NCI-H2029 (cell line): ENCODE measurements around the gene PDLIM7.
A peak's percentile ranks its signal among the peaks of the same experiment; 100 is the strongest.

Source experiments
- DNase-seq: peaks from one replicate; lab custom pipeline; 2025; lab: John Stamatoyannopoulos, UW

The PDLIM7 gene

GRCh38 chr5:177524941-177525655 is 27.7 kb upstream of the PDLIM7 start:
- DNase-seq, result no peak

GRCh38 chr5:177524539-177524900 is 27.1 kb upstream of the PDLIM7 start:
- DNase-seq, result no peak

DNA sequence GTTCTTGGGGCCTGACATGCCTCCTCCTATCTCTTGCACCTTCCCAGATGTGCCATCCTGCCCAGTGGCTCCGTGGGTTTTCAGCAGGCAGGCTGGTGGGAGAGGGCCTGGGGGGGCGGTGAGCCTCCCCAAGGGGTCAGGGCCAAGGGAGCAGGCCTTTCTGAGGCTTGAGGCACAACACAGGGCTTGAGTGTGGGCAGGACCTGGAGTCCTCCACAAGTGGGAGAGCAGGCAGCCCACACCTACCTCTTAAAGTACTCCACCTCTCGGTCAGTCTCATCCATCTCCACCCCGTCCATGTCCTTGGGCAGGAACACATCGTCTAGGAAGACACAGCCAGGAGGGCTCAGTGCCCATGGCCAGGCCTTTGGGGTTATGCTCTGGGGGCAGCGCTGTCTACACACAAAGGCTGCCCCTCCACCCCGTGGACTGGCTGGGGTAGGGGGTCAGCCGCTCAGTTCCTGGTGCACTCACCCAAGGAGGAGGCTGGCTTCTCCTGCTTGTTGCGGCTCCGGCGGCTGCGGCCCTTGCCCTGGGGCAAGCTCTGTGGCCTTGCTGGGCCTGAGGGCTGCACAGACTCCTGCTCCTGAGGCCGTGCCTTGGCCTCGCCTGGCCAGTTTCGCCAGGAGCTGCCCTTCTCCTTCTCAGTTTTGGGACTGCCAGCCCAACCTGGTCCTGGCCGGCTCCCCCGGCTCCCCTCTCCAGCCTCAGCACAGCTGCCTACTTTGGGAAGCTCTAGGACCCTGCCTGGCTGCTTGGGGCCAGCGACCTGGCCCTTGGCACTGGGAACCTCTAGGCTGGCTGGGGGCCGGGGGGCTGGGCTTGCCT is 26.5 kb upstream of the PDLIM7 start:
- DNase-seq, result no peak

- DNase-seq, result no peak
These were observed 23.6 kb upstream of the PDLIM7 start for GRCh38 chr5:177520916-177521513.

DNA sequence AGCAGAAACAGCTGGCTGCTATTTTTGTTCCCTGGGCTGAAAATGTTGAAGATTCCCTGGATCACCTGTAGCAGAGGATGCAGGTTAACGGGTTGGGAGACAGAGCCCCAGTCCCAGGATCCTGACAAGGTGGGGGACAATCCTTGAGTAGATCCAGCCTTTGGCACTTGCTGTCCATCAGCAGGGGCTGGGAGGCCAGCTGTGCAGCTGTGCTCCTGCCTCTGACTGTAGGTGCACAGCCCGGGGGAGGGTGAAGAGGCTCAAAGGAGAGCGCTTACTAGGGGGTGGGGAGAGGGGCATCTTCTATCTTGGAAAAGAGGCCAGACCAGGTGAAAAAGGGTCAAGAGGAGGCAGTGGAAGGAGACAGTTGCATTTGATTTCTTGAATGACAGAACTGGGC is 22.9 kb upstream of the PDLIM7 start:
- no peak for DNase-seq

GRCh38 chr5:177519463-177520235 is 22.2 kb upstream of the PDLIM7 start:
- DNase-seq, result no peak

GRCh38 chr5:177516601-177517568 is 19.5 kb upstream of the PDLIM7 start, which contains the start of gene DDX41:
TSS of gene DDX41 (minus strand) at chr5:177516961. CDS start at chr5:177516945, 16 bp downstream.
- DNase-seq, result peak; percentile 97

- DNase-seq, result no peak
These were observed 18.2 kb upstream of the PDLIM7 start for GRCh38 chr5:177515580-177515979.

GRCh38 chr5:177514541-177514940 is 17.1 kb upstream of the PDLIM7 start:
- no peak for DNase-seq

DNA sequence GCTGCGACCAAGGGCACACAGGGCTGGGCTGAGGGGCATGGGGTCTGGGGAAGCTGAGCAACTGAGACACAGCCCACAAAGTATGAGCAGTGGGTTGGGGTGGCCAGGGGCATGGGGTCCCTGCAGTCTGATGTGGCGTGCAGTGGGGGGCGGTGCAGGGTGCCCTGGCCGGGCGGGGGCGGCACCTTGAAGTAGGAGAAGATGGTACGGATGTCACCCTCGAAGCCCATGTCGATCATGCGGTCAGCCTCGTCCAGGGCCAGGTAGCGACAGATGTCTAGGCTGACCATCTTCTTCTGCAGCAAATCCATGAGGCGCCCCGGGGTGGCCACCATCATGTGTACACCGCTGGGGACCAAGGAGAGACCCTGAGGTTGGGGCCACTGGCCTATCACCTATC is 16.1 kb upstream of the PDLIM7 start:
- no peak for DNase-seq

DNA sequence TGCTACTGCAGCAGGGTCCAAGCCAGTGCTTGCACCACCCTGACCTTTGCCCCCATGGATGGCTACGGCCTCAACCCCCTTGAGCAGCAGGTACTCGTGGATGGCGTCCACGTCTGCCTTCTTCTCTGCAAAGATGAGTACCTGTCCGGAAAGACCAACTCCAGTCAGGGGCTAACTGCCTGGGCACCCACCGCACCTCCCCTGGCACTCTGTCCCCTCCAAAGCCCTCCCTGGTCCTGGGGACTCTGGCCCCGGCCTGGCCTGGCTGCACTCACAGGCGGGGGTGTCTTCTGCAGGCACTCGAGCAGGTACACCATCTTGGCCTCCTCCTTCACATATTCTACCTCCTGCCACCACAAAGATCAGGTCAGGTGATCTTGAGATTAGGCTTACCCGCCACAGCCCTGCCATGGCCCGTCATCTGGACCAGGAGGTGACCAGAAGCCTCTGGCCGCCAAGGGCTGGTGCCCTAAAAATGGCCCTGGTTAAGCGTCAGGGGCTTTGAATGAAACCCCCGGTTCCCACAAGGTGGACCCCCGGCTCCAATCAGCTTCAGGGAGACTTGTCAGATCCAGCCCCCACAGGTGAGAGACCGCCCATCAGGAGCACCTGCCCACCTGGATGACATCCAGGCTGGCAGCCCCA is 15.5 kb upstream of the PDLIM7 start:
- DNase-seq, result no peak

DNA sequence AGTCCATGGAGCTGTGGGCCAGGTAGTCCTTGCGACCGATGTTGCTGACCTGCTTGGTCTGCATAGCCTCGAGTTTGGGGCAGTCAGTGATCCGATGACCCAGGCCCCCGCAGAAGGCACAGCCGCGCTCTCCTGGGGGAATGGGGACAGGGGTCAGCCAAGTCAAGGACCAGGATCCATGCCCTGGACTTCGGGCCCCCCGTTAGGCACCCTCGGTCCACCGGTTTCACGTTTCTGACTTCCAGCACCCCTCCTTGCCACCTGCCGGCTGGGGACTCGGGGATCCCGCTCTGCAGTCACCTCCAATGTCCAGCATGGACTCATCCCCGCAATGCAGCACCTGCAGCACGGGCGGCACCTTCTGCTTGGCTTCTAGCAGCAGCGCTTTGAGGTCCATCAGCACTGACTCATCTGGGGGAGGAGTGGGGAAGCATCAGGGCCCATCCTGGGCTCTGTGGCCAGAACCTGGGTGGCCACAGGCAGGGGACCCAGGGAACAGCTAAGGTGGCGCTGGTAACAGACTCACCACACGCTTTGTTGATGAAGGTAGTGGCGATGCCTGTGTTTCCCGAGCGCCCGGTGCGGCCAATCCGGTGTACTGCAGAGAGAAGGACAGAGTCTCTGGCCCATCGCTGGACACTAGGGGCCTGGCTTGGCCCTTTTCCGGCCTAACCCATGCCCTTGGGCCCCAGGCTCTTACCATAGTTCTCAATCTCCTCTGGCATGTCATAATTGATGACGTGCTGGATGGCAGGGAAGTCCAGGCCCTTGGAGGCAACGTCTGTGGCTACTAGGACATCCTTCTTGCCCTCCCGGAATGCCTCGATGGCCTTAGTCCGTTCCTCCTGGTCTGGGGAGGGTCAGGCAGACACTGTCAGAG is 14.6 kb upstream of the PDLIM7 start:
- DNase-seq, result no peak

GRCh38 chr5:177511181-177511580 is 13.8 kb upstream of the PDLIM7 start:
- no peak for DNase-seq

DNA sequence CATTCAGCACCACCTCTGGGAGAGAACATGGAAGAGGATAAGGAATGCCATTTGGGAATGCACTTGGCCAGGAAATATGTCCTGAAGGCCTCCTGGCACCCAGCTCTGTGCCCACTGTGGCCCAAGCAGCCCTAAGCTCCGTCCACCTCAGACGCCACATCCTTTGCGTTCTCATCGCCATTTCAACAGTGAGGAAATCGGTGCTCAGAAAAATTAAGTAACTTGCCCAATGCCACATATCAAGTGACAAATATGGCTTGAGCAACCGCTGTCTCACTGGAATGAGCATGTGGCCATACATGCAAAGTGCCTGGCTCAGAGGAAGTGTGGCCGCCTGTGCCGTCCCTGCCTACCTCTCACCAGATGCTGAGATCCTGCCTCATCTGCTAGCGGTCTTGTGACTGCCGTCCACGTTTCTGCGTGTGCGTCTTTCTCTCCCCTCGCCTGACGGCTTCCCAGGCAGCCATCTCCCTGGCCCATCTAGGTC is 13.2 kb upstream of the PDLIM7 start:
- no peak for DNase-seq

- no peak for DNase-seq
These were observed 12.7 kb upstream of the PDLIM7 start for GRCh38 chr5:177509991-177510566.

DNA sequence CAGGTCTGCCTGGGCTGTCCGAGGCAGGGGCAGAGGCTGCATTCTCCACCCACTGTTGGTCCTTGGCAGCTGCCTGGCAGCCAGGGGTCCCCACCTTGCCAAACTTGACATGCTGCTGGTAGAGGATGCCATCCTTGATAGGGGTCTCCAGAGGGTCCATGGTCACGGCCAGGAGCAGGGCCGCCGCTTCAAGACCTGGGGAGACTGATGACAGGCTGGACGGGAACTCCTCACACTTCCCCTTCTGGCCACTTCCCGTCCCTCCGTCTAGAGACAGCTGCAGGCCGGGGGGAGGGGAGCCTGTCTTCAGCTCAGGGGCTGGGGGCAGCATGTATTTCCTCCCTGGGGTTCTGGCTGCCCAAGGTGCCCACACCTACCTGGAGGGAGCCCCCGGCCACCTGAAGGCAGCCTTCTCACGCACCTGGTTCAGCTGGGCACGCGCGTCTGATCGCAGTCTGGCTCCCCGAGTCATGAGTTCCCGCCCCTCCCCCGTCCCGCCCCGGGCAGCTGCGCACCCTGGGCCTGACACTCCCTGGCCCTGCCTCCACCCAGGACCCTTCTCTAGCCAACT is 12.1 kb upstream of the PDLIM7 start, which contains the start of gene DOK3:
TSS of gene DOK3 (minus strand) at position 446 of the 571 bp plus-strand sequence. CDS start at position 160, 286 bp downstream.
- DNase-seq, result no peak

- DNase-seq, result no peak
These were observed 11.4 kb upstream of the PDLIM7 start for GRCh38 chr5:177508837-177509236.

- DNase-seq, result no peak
These were observed 10.8 kb upstream of the PDLIM7 start for GRCh38 chr5:177508221-177508611.
